HepG2 (cell line): Measurements from ENCODE around the gene IQCN. TPM values are rescaled to one million over a fixed set of nuclear protein-coding genes. Genes with fewer than 3 reads are reported as not detected.

Experiments
- DNMT3B ChIP-seq: conservative IDR thresholded peaks from 2 replicates; pipeline ENCODE4 v1.6.1; 2016; ENCODE audit warnings: missing biosample characterization, control low read depth
- EHMT2 ChIP-seq: fragments of 200-600 bp; sonication (generic); IDR thresholded peaks from 2 replicates; pipeline ENCODE4 v1.7.0; 2017; ENCODE audit warnings: antibody characterized with exemption, low read depth, low read length, borderline replicate concordance
- GFI1 ChIP-seq: sonication (generic); formaldehyde crosslinking; IDR thresholded peaks from 2 replicates; pipeline ENCODE4 v1.5.0; 2020; ENCODE audit warnings: missing genetic modification reagents, mild to moderate bottlenecking, borderline replicate concordance
- GRHL1 ChIP-seq: sonication (generic); formaldehyde crosslinking; conservative IDR thresholded peaks from 2 replicates; pipeline ENCODE4 v1.8.0; 2022; ENCODE audit warnings: missing genetic modification reagents
- KDM2A ChIP-seq: sonication (generic); formaldehyde crosslinking; IDR thresholded peaks from 2 replicates; pipeline ENCODE4 v1.4.0; 2020; ENCODE audit warnings: low read depth, missing genetic modification reagents, borderline replicate concordance
- PLRG1 ChIP-seq: fragments of 450-650 bp; conservative IDR thresholded peaks from 2 replicates; pipeline ENCODE4 v1.6.1; 2016
- RARA ChIP-seq: IDR thresholded peaks from 2 replicates; pipeline ENCODE4 v1.6.1; 2016; ENCODE audit warnings: missing genetic modification reagents, missing compliant biosample characterization
- REST ChIP-seq, 2 experiments: IDR thresholded peaks; 2 replicates each; pipeline ENCODE4 v1.6.1; 2011 to 2012; ENCODE audit warnings: low read length in 2 of 2, borderline replicate concordance in 1 of 2, low read depth in 1 of 2, mild to moderate bottlenecking in 1 of 2, moderate library complexity in 1 of 2
- SP2 ChIP-seq: sonication (generic); formaldehyde crosslinking; IDR thresholded peaks from 2 replicates; pipeline ENCODE4 v1.5.1; 2020; ENCODE audit warnings: mild to moderate bottlenecking, missing genetic modification reagents
- TFE3 ChIP-seq: IDR thresholded peaks from 2 replicates; pipeline ENCODE4 v1.6.1; 2016
- TRIM22 ChIP-seq: fragments of 450-650 bp; IDR thresholded peaks from 2 replicates; pipeline ENCODE4 v1.6.1; 2017
- XRCC5 ChIP-seq: fragments of 200-400 bp; formaldehyde crosslinking; optimal IDR thresholded peaks from 2 replicates; pipeline ENCODE3; 2017; ENCODE audit warnings: mild to moderate bottlenecking, low read length
- ZBTB44 ChIP-seq: sonication (generic); formaldehyde crosslinking; IDR thresholded peaks from 2 replicates; pipeline ENCODE4 v1.4.0; 2020; ENCODE audit warnings: missing genetic modification reagents
- ZFX ChIP-seq: sonication (generic); formaldehyde crosslinking; IDR thresholded peaks from 2 replicates; pipeline ENCODE4 v1.4.0; 2020; ENCODE audit warnings: mild to moderate bottlenecking, low read depth, missing genetic modification reagents, moderate library complexity
- ZFY ChIP-seq: sonication (generic); formaldehyde crosslinking; IDR thresholded peaks from 2 replicates; pipeline ENCODE4 v1.4.0; 2020; ENCODE audit warnings: missing genetic modification reagents
- ZNF350 ChIP-seq: sonication (generic); formaldehyde crosslinking; IDR thresholded peaks from 2 replicates; pipeline ENCODE4 v1.4.0; 2020; ENCODE audit warnings: mild to moderate bottlenecking, low read depth, missing genetic modification reagents, borderline replicate concordance
- ZNF451 ChIP-seq: sonication (generic); formaldehyde crosslinking; IDR thresholded peaks from 2 replicates; pipeline ENCODE4 v1.5.0; 2020; ENCODE audit warnings: mild to moderate bottlenecking, missing genetic modification reagents
- ZNF761 ChIP-seq: sonication (generic); formaldehyde crosslinking; conservative IDR thresholded peaks from 2 replicates; pipeline ENCODE4 v1.4.0; 2020; ENCODE audit warnings: mild to moderate bottlenecking, missing genetic modification reagents
- ZSCAN20 ChIP-seq: sonication (generic); formaldehyde crosslinking; IDR thresholded peaks from 2 replicates; pipeline ENCODE4 v1.4.0; 2020; ENCODE audit warnings: missing genetic modification reagents, mild to moderate bottlenecking, borderline replicate concordance
- polyA plus RNA-seq, 8 experiments: library from polyadenylated mRNA; depleted of rRNA in 3 of 8; stranded (reverse) in 7 of 8; unstranded in 1 of 8; fragments of >200 nt; fragmentation: Illumina TruSeq in 4 of 8; extraction: Trizol in 4 of 8; gene quantifications; 2 replicates each; pipeline versions ENCODE4 v1.2.1 to v1.2.3, GENCODE V29; 2011 to 2016; ENCODE audit warnings: low read depth in 4 of 8, missing spikeins in 1 of 8, mixed read lengths in 1 of 8; ENCODE audit not compliant: insufficient read depth in 1 of 8
- total RNA-seq, 5 experiments: library from RNA; depleted of rRNA; stranded (reverse); fragments of >200 nt; fragmentation: Illumina TruSeq; extraction: Trizol; gene quantifications; 2 replicates each; pipeline ENCODE4 v1.2.3, GENCODE V29; 2016; ENCODE audit warnings: low read depth in 1 of 5

Gene IQCN
- total and polyA plus RNA-seq, 2 of the 13 experiments (the other 11 are each of a cell fraction or from before 2014, with no cell fraction given), result 0.04 to 0.18 TPM

- TF ChIP-seq REST (IDR thresholded peaks at IDR 0.05; ENCODE audit: borderline replicate concordance in 1 of 2, low read depth in 1 of 2, low read length in 2 of 2), result no peak
- TF ChIP-seq EHMT2, result no peak
- TF ChIP-seq SP2 (CRISPR knock-in tag), result no peak
- no peak for TF ChIP-seq ZFY (CRISPR knock-in tag)
- no peak for TF ChIP-seq RARA (CRISPR knock-in tag)
- TF ChIP-seq ZFX, result peak; percentile 50; the same call in 1 of the 2 replicates
- no peak for TF ChIP-seq ZNF350 (CRISPR knock-in tag)
- TF ChIP-seq GRHL1 (CRISPR knock-in tag), result no peak
- TF ChIP-seq TRIM22, result no peak
- TF ChIP-seq DNMT3B (CRISPR knock-in tag), result no peak
- TF ChIP-seq XRCC5, result no peak
- peak; percentile 64; the same call in 1 of the 2 replicates for TF ChIP-seq ZNF761 (CRISPR knock-in tag)
- peak; percentile 24; the same call in 1 of the 2 replicates for TF ChIP-seq KDM2A
- no peak for TF ChIP-seq TFE3 (CRISPR knock-in tag)
- TF ChIP-seq ZNF451 (CRISPR knock-in tag), result no peak
- no peak for TF ChIP-seq ZSCAN20 (CRISPR knock-in tag)
- TF ChIP-seq ZBTB44 (CRISPR knock-in tag), result no peak
- TF ChIP-seq GFI1, result no peak
- no peak for TF ChIP-seq PLRG1
Observed at GRCh38 chr19:18308051-18308947, 34.0 kb upstream of the IQCN start (continued).
